Neural cell (in vitro differentiated cells): ENCODE data around the gene SLC35A3. TPM values are rescaled to one million over a fixed set of nuclear protein-coding genes. Genes with fewer than 3 reads are reported as not detected.
"Not testable (repeated sequence)": the region's sequence is repeated elsewhere in the genome, so short reads cannot be mapped to it uniquely, and the experiment has no call there.

Source experiments
- H2AFZ ChIP-seq: fragments of 200-600, 300-800 bp; sonication (generic), shearing (Covaris generic); 2 replicates; pipeline ENCODE4 v1.6.0; 2014; ENCODE audit warnings: low read depth, mild to moderate bottlenecking, antibody characterized with exemption, low read length, moderate library complexity
- H3F3A ChIP-seq: fragments of 200-600 bp; shearing (Covaris generic); 2 replicates; pipeline ENCODE4 v1.6.1; 2016; ENCODE audit warnings: mild to moderate bottlenecking, moderate library complexity, mixed read lengths, antibody characterized with exemption, low read length; ENCODE audit not compliant: insufficient read depth, poor library complexity, severe bottlenecking
- H3K27ac ChIP-seq: fragments of 200-600, 300-800 bp; sonication (generic), shearing (Covaris generic); 2 replicates; pipeline ENCODE4 v1.5.1; 2014; ENCODE audit warnings: mild to moderate bottlenecking, low read length, moderate library complexity
- H3K27me3 ChIP-seq: fragments of 300-800, 200-600 bp; sonication (generic), shearing (Covaris generic); 2 replicates; pipeline ENCODE4 v1.6.0; 2014; ENCODE audit warnings: mild to moderate bottlenecking, low read depth, low read length, moderate library complexity; ENCODE audit not compliant: insufficient read depth
- H3K36me3 ChIP-seq: fragments of 300-800, 200-600 bp; sonication (generic), shearing (Covaris generic); 2 replicates; pipeline ENCODE4 v1.5.1; 2014; ENCODE audit warnings: mild to moderate bottlenecking, antibody characterized with exemption, low read length, moderate library complexity; ENCODE audit not compliant: insufficient read depth
- H3K4me2 ChIP-seq: fragments of 300-800, 200-600 bp; sonication (generic), shearing (Covaris generic); 2 replicates; pipeline ENCODE4 v1.6.0; 2014; ENCODE audit warnings: mild to moderate bottlenecking, low read length
- H3K4me3 ChIP-seq: fragments of 300-800, 200-600 bp; sonication (generic), shearing (Covaris generic); 2 replicates; pipeline ENCODE4 v1.5.1; 2014; ENCODE audit warnings: mild to moderate bottlenecking, low read length, moderate library complexity
- H3K79me2 ChIP-seq: fragments of 200-600 bp; shearing (Covaris generic); replicated peaks from 2 replicates; pipeline ENCODE4 v1.6.0; 2014; ENCODE audit warnings: mild to moderate bottlenecking, low read length, moderate library complexity; ENCODE audit not compliant: insufficient read depth
- H3K9ac ChIP-seq: fragments of 300-800, 200-600 bp; sonication (generic), shearing (Covaris generic); 2 replicates; pipeline ENCODE4 v1.6.1; 2016; ENCODE audit warnings: mild to moderate bottlenecking, low read length, mixed read lengths
- H3K9me2 ChIP-seq: fragments of 200-600 bp; shearing (Covaris generic); 2 replicates; pipeline ENCODE4 v1.6.1; 2016; ENCODE audit warnings: mild to moderate bottlenecking, low read length, mixed read lengths; ENCODE audit not compliant: insufficient read depth
- H3K9me3 ChIP-seq: fragments of 200-600, 300-800 bp; sonication (generic), shearing (Covaris generic); 2 replicates; pipeline ENCODE4 v1.6.1; 2016; ENCODE audit warnings: mild to moderate bottlenecking, mixed run types, low read length, moderate library complexity, mixed read lengths
- H4K20me1 ChIP-seq: fragments of 200-600 bp; shearing (Covaris generic); 2 replicates; pipeline ENCODE4 v1.6.1; 2016; ENCODE audit warnings: mild to moderate bottlenecking, mixed run types; ENCODE audit not compliant: insufficient read depth
- EP300 ChIP-seq: fragments of 450-650 bp; conservative IDR thresholded peaks from 2 replicates; pipeline ENCODE4 v1.6.1; 2014; ENCODE audit warnings: antibody characterized with exemption, mild to moderate bottlenecking, moderate library complexity; ENCODE audit not compliant: poor library complexity, severe bottlenecking
- EZH2 ChIP-seq: fragments of 200-600, 300-800 bp; shearing (Covaris generic), sonication (generic); IDR thresholded peaks from 2 replicates; pipeline ENCODE4 v1.6.1; 2014; ENCODE audit warnings: antibody characterized with exemption, low read length, borderline replicate concordance, mild to moderate bottlenecking; ENCODE audit not compliant: insufficient read depth, poor library complexity, severe bottlenecking
- MXI1 ChIP-seq: fragments of 450-650 bp; conservative IDR thresholded peaks from 2 replicates; pipeline ENCODE4 v1.6.1; 2014; ENCODE audit warnings: antibody characterized with exemption, mild to moderate bottlenecking; ENCODE audit not compliant: poor library complexity, severe bottlenecking
- POLR2AphosphoS5 ChIP-seq: IDR thresholded peaks from 2 replicates; pipeline ENCODE4 v1.6.1; 2012
- RAD21 ChIP-seq: fragments of 450-650 bp; conservative IDR thresholded peaks from 2 replicates; pipeline ENCODE4 v1.6.1; 2014; ENCODE audit warnings: antibody characterized with exemption, mild to moderate bottlenecking, moderate library complexity
- REST ChIP-seq: IDR thresholded peaks from 2 replicates; pipeline ENCODE4 v1.6.1; 2012; ENCODE audit warnings: borderline replicate concordance
- SMC3 ChIP-seq: fragments of 450-650 bp; conservative IDR thresholded peaks from 2 replicates; pipeline ENCODE4 v1.6.1; 2014; ENCODE audit warnings: antibody characterized with exemption, mild to moderate bottlenecking, moderate library complexity; ENCODE audit not compliant: poor library complexity
- TAF1 ChIP-seq: IDR thresholded peaks from 2 replicates; pipeline ENCODE4 v1.6.1; 2012; ENCODE audit warnings: low read depth
- polyA plus RNA-seq: library from polyadenylated mRNA; depleted of rRNA; stranded (reverse); fragments of >200 nt; gene quantifications from 2 replicates; pipeline ENCODE4 v1.2.3, GENCODE V29; 2014
- TF ChIP-seq, protein P1 (sequence below): fragments of 450-650 bp; IDR thresholded peaks from 2 replicates; pipeline ENCODE4 v1.5.1; 2014; ENCODE audit warnings: antibody characterized with exemption, mild to moderate bottlenecking, moderate library complexity; ENCODE audit not compliant: poor library complexity, severe bottlenecking

The SLC35A3 gene
- polyA plus RNA-seq, 1 donor from 2014 or later, result 26.8 TPM

- Histone ChIP-seq H3K27ac (peak overlapping the region; percentile 97), H3K9me3 (no peaks in the 10 kb centered on the region), H3K9ac (peak overlapping the region; percentile 99), H3K4me2 (peak overlapping the region; percentile 98), H3F3A (no peaks in the 10 kb centered on the region), H3K36me3 (no peaks in the 10 kb centered on the region), H3K79me2 (peaks cover 73% of the 10 kb centered on the region), H3K27me3 (no peaks in the 10 kb centered on the region), H4K20me1 (no peaks in the 10 kb centered on the region), H3K9me2 (no peaks in the 10 kb centered on the region), H3K4me3 (peak overlapping the region; percentile 90), H2AFZ (no peak overlapping the region)
- TF ChIP-seq POLR2AphosphoS5 (no peak), SMC3 (no peak), EP300 (no peak), EZH2 (no peak), TAF1 (no peak), RAD21 (no peak), MXI1 (no peak), REST (no peak)
- TF ChIP-seq, protein P1, sequence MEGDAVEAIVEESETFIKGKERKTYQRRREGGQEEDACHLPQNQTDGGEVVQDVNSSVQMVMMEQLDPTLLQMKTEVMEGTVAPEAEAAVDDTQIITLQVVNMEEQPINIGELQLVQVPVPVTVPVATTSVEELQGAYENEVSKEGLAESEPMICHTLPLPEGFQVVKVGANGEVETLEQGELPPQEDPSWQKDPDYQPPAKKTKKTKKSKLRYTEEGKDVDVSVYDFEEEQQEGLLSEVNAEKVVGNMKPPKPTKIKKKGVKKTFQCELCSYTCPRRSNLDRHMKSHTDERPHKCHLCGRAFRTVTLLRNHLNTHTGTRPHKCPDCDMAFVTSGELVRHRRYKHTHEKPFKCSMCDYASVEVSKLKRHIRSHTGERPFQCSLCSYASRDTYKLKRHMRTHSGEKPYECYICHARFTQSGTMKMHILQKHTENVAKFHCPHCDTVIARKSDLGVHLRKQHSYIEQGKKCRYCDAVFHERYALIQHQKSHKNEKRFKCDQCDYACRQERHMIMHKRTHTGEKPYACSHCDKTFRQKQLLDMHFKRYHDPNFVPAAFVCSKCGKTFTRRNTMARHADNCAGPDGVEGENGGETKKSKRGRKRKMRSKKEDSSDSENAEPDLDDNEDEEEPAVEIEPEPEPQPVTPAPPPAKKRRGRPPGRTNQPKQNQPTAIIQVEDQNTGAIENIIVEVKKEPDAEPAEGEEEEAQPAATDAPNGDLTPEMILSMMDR, result no peak
Observed at GRCh38 chr1:100039591-100039990, 69.8 kb downstream of the SLC35A3 start.

DNA sequence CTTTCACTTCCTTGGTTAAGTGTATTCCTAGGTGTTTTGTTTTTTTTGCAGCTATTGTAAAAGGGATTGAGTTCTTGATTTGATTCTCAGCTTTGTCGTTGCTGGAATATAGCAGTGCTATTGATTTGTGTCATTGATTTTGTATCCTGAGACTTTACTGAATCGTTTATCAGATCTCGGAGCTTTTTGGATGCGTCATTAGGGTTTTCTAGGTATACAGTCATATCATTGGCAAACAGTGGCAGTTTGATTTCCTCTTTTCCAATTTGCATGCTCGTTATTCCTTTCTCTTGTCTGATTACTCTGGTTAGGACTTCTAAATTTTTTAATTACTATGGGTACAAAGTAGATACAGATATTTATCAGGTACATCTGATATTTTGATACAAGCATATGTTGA lies 75.4 kb downstream of the SLC35A3 start:
- Histone ChIP-seq H3K27me3 (no peaks in the 10 kb centered on the region), H3K9me2 (no peaks in the 10 kb centered on the region), H4K20me1 (no peaks in the 10 kb centered on the region), H3K4me2 (no peak overlapping the region), H2AFZ (no peak overlapping the region), H3K27ac (no peak overlapping the region), H3K4me3 (no peak overlapping the region), H3K9me3 (no peaks in the 10 kb centered on the region), H3K36me3 (no peaks in the 10 kb centered on the region), H3F3A (peaks cover 3% of the 10 kb centered on the region), H3K79me2 (peaks cover 98% of the 10 kb centered on the region), H3K9ac (no peak overlapping the region)
- TF ChIP-seq MXI1, result no peak
- TF ChIP-seq POLR2AphosphoS5, result no peak
- TF ChIP-seq EZH2, result no peak
- no peak for TF ChIP-seq EP300
- TF ChIP-seq RAD21, result no peak
- no peak for TF ChIP-seq TAF1
- no peak for TF ChIP-seq SMC3
- TF ChIP-seq, protein P1, result no peak
- TF ChIP-seq REST, result no peak

DNA sequence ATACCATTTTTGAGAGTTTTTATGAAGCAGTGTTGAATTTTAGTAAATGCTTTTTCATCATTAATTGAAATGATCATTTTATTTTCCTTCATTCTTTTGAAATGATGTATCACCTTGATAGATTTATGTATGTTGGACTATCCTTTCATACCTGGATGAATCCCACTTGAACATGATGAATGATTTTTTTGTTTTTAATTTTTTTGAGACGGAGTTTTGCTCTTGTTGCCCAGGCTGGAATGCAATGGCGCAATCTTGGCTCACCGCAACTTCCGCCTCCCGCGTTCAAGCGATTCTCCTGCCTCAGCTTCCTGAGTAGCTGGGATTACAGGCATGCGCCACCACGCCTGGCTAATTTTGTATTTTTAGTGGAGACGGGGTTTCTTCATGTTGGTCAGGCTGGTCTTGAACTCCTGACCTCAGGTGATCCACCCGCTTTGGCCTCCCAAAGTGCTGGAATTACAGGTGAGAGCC lies 77.5 kb downstream of the SLC35A3 start:
- H3K9me2 ChIP-seq, H3K4me2 ChIP-seq, H3K36me3 ChIP-seq, H3K4me3 ChIP-seq, H3K9me3 ChIP-seq, H3K27me3 ChIP-seq, H3F3A ChIP-seq, H2AFZ ChIP-seq, H3K9ac ChIP-seq, H4K20me1 ChIP-seq, H3K27ac ChIP-seq: not testable (repeated sequence)
- peaks cover 90% of the 10 kb centered on the region for H3K79me2 ChIP-seq
